GM23338 (cell line): ENCODE measurements around the gene WNT1. TPM values are rescaled to one million over a fixed set of nuclear protein-coding genes. Genes with fewer than 3 reads are reported as not detected.

Experiments
- ATAC-seq: fragments of 200-7000 bp; cut with Tn5 transposase; 3 replicates; pipeline ENCODE4 v1.9.1; 2020
- DNase-seq: peaks from one replicate; pipeline ENCODE4 v3.0.0-alpha.2; 2015; ENCODE audit warnings: low spot score
- H2AFZ ChIP-seq: fragments of 200-600 bp; sonication (generic); 2 replicates; pipeline ENCODE4 v1.8.0; 2016; ENCODE audit warnings: antibody characterized with exemption, mild to moderate bottlenecking, moderate library complexity
- H3F3A ChIP-seq: fragments of 200-600 bp; sonication (generic); replicated peaks from 2 replicates; pipeline ENCODE4 v1.8.0; 2017; ENCODE audit warnings: antibody characterized with exemption, mixed run types, low read depth
- H3K27ac ChIP-seq: fragments of 200-600 bp; sonication (generic); 2 replicates; pipeline ENCODE4 v1.6.1; 2016; ENCODE audit warnings: low read depth
- H3K27me3 ChIP-seq: fragments of 200-600 bp; sonication (generic); 2 replicates; pipeline ENCODE4 v1.8.0; 2016; ENCODE audit warnings: mild to moderate bottlenecking, mixed run types, moderate library complexity; ENCODE audit not compliant: insufficient read depth
- H3K36me3 ChIP-seq: fragments of 200-600 bp; sonication (generic); 2 replicates; pipeline ENCODE4 v1.8.0; 2016; ENCODE audit warnings: mild to moderate bottlenecking; ENCODE audit not compliant: insufficient read depth
- H3K4me1 ChIP-seq: fragments of 200-600 bp; sonication (generic); 2 replicates; pipeline ENCODE4 v1.8.0; 2016; ENCODE audit warnings: mild to moderate bottlenecking, moderate library complexity; ENCODE audit not compliant: insufficient read depth
- H3K4me2 ChIP-seq: fragments of 200-600 bp; sonication (generic); 2 replicates; pipeline ENCODE4 v1.7.1; 2017; ENCODE audit warnings: mixed run types
- H3K4me3 ChIP-seq: fragments of 200-600 bp; sonication (generic); 2 replicates; pipeline ENCODE4 v1.6.1; 2016; ENCODE audit warnings: mixed run types
- H3K79me2 ChIP-seq: fragments of 200-600 bp; sonication (generic); replicated peaks from 2 replicates; pipeline ENCODE4 v1.8.0; 2017; ENCODE audit warnings: mild to moderate bottlenecking; ENCODE audit not compliant: insufficient read depth
- H3K9me2 ChIP-seq: fragments of 200-600 bp; sonication (generic); 2 replicates; pipeline ENCODE4 v1.8.0; 2017; ENCODE audit not compliant: insufficient read depth
- H4K20me1 ChIP-seq: fragments of 200-600 bp; sonication (generic); replicated peaks from 2 replicates; pipeline ENCODE4 v1.8.0; 2017; ENCODE audit warnings: mild to moderate bottlenecking; ENCODE audit not compliant: insufficient read depth
- H3K27ac Mint-ChIP-seq: 2 replicates; pipeline ENCODE4 v1.8.0; 2020; ENCODE audit warnings: inconsistent platforms, mild to moderate bottlenecking, moderate library complexity, mixed read lengths
- H3K27me3 Mint-ChIP-seq: 3 replicates; pipeline ENCODE4 v1.8.0; 2022; ENCODE audit warnings: low read depth, mild to moderate bottlenecking, moderate library complexity, mixed read lengths, inconsistent platforms; ENCODE audit not compliant: insufficient read depth, poor library complexity
- H3K36me3 Mint-ChIP-seq: 3 replicates; pipeline ENCODE4 v1.8.0; 2021; ENCODE audit warnings: low read depth, mild to moderate bottlenecking, inconsistent platforms, moderate library complexity, mixed read lengths
- H3K4me1 Mint-ChIP-seq: 3 replicates; pipeline ENCODE4 v1.8.0; 2020; ENCODE audit warnings: mild to moderate bottlenecking, inconsistent platforms, mixed read lengths
- H3K4me3 Mint-ChIP-seq: 3 replicates; pipeline ENCODE4 v1.8.0; 2021; ENCODE audit warnings: moderate library complexity, mild to moderate bottlenecking, inconsistent platforms, mixed read lengths
- H3K9me3 Mint-ChIP-seq: 3 replicates; pipeline ENCODE4 v1.8.0; 2020; ENCODE audit warnings: moderate library complexity, mild to moderate bottlenecking, inconsistent platforms, mixed read lengths
- CREB1 ChIP-seq: fragments of 250-450 bp; sonication (Bioruptor Pico); IDR thresholded peaks from 2 replicates; pipeline ENCODE4 v1.5.0; 2020; ENCODE audit warnings: low read depth, mild to moderate bottlenecking, moderate library complexity
- ETS1 ChIP-seq: IDR thresholded peaks from 2 replicates; pipeline ENCODE4 v1.6.1; 2016; ENCODE audit warnings: antibody characterized with exemption
- EZH2 ChIP-seq: fragments of 200-600 bp; sonication (generic); IDR thresholded peaks from one replicate; pipeline ENCODE4 v1.8.0; 2017; ENCODE audit warnings: antibody characterized with exemption, mild to moderate bottlenecking, low read depth; ENCODE audit not compliant: unreplicated experiment
- EZH2phosphoT487 ChIP-seq: fragments of 200-600 bp; sonication (generic); IDR thresholded peaks from one replicate; pipeline ENCODE4 v1.8.1; 2018; ENCODE audit warnings: antibody characterized with exemption; ENCODE audit not compliant: unreplicated experiment
- JUNB ChIP-seq: IDR thresholded peaks from one replicate; pipeline ENCODE4 v1.6.1; 2016; ENCODE audit warnings: antibody characterized with exemption; ENCODE audit not compliant: unreplicated experiment
- NANOG ChIP-seq: IDR thresholded peaks from 2 replicates; pipeline ENCODE4 v1.6.1; 2016; ENCODE audit warnings: antibody characterized with exemption, borderline replicate concordance
- POLR2AphosphoS5 ChIP-seq: IDR thresholded peaks from 2 replicates; pipeline ENCODE4 v1.6.1; 2016; ENCODE audit warnings: antibody characterized with exemption, low read depth
- REST ChIP-seq: IDR thresholded peaks from one replicate; pipeline ENCODE4 v1.6.1; 2018; ENCODE audit warnings: antibody characterized with exemption; ENCODE audit not compliant: unreplicated experiment
- ZNF331 ChIP-seq: fragments of 250-450 bp; sonication (Bioruptor Pico); IDR thresholded peaks from 2 replicates; pipeline ENCODE4 v1.5.0; 2020; ENCODE audit warnings: low read depth, mild to moderate bottlenecking, moderate library complexity
- ZNF462 ChIP-seq: fragments of 250-450 bp; sonication (Bioruptor Pico); IDR thresholded peaks from 2 replicates; pipeline ENCODE4 v1.5.0; 2020; ENCODE audit warnings: mild to moderate bottlenecking, moderate library complexity
- polyA plus RNA-seq: library from polyadenylated mRNA; unstranded; fragments of >200 nt; fragmentation: Nextera tagmentation; extraction: Ambion mirVana; gene quantifications from 2 replicates; pipeline ENCODE4 v1.2.1, GENCODE V29; 2016
- total RNA-seq: library from RNA; depleted of rRNA; stranded (reverse); fragments of >200 nt; shearing (Covaris generic); gene quantifications from 2 replicates; pipeline ENCODE4 v1.2.3, GENCODE V29; 2014

Gene WNT1
- total and polyA plus RNA-seq, 2 experiments from 2014 or later, result not detected

GRCh38 chr12:48947727-48948126, 30.4 kb upstream of the WNT1 start:
- no peak overlapping the region for H3K4me3 ChIP-seq
- H3K36me3 ChIP-seq, result peaks cover 3% of the 10 kb centered on the region; the same call in 1 of the 2 replicates
- H3K27me3 Mint-ChIP-seq, result peaks cover 4% of the 10 kb centered on the region
- no peaks in the 10 kb centered on the region for H3K9me2 ChIP-seq
- no peaks in the 10 kb centered on the region for H3K9me3 Mint-ChIP-seq
- H3F3A ChIP-seq, result no peaks in the 10 kb centered on the region
- peaks cover 64% of the 10 kb centered on the region for H4K20me1 ChIP-seq
- H3K27ac Mint-ChIP-seq, result peak overlapping the region; percentile 38
- H3K4me2 ChIP-seq, result no peak overlapping the region
- H3K27me3 ChIP-seq, result no peaks in the 10 kb centered on the region
- no peaks in the 10 kb centered on the region; the same call in 1 of the 2 replicates for H3K4me1 ChIP-seq
- DNase-seq (no peak), ATAC-seq (peak; percentile 37; the same call in 1 of the 3 replicates)
- no peak overlapping the region for H3K4me3 Mint-ChIP-seq
- peaks cover 8% of the 10 kb centered on the region for H3K4me1 Mint-ChIP-seq
- TF ChIP-seq ZNF331, result no peak
- TF ChIP-seq EZH2, result no peak
- TF ChIP-seq JUNB, result no peak
- TF ChIP-seq ETS1, result no peak
- TF ChIP-seq CREB1 (CRISPR knock-in tag), result no peak
- TF ChIP-seq POLR2AphosphoS5, result no peak
- H3K27ac ChIP-seq, result peak overlapping the region; percentile 62; the same call in 1 of the 2 replicates
- H3K79me2 ChIP-seq, result peaks cover 99% of the 10 kb centered on the region
- no peak overlapping the region for H2AFZ ChIP-seq
- peaks cover 32% of the 10 kb centered on the region; the same call in 2 of the 3 replicates for H3K36me3 Mint-ChIP-seq

- Mint-ChIP-seq H3K27me3 (peaks cover 17% of the 10 kb centered on the region), H3K4me3 (no peak overlapping the region), H3K27ac (no peak overlapping the region), H3K4me1 (peaks cover 25% of the 10 kb centered on the region), H3K9me3 (no peaks in the 10 kb centered on the region; the same call in 2 of the 3 replicates), H3K36me3 (peaks cover 52% of the 10 kb centered on the region)
- H3K9me2 ChIP-seq, result no peaks in the 10 kb centered on the region
- no peak overlapping the region for H3K27ac ChIP-seq
- no peak overlapping the region for H2AFZ ChIP-seq
- H4K20me1 ChIP-seq, result peaks cover 54% of the 10 kb centered on the region
- peaks cover 11% of the 10 kb centered on the region for H3K36me3 ChIP-seq
- peaks cover 91% of the 10 kb centered on the region for H3K79me2 ChIP-seq
- no peak overlapping the region for H3K4me3 ChIP-seq
- ATAC-seq, result no peak
- no peak overlapping the region for H3K4me2 ChIP-seq
- no peaks in the 10 kb centered on the region for H3K27me3 ChIP-seq
- H3F3A ChIP-seq, result no peaks in the 10 kb centered on the region
- peaks cover 9% of the 10 kb centered on the region for H3K4me1 ChIP-seq
- DNase-seq, result no peak
- no peak for TF ChIP-seq CREB1 (CRISPR knock-in tag)
- no peak for TF ChIP-seq EZH2
- no peak for TF ChIP-seq ZNF462 (CRISPR knock-in tag)
- no peak for TF ChIP-seq REST
- no peak for TF ChIP-seq NANOG
- no peak for TF ChIP-seq EZH2phosphoT487
These were observed 25.4 kb upstream of the WNT1 start for GRCh38 chr12:48952691-48953090.
